ENCODE data around the gene IKZF2.

DNA sequence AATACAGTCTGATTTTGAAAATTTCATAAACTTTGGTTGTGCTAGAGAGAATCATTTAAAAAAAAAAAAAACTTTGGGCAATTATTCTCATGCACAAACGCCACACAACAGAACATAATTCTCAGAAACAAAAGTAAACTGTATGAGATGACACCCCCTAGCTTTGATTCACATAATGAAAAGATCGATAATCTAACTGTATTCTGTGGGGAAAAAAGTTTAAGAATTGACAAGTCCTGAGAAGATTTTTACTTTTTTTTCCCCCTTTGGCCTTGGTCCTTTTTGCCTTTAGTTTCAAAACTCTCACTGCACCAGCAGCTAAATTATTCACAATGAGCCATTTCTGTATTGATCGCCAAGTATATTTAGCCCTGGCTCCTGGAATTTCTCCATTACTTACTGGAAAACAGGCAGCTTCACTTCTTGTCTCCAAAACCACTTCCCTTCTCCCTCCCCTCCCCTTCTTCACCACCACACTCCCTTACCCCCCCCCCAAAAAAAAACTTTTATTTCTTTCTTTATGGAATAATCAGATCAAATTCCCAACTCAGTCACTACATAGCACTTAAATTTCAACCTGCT, 2.0 kb downstream of the IKZF2 start:
- TF ChIP-seq POLR2A (IDR thresholded peaks at IDR 0.05): no peak
- TF ChIP-seq, protein P1, sequence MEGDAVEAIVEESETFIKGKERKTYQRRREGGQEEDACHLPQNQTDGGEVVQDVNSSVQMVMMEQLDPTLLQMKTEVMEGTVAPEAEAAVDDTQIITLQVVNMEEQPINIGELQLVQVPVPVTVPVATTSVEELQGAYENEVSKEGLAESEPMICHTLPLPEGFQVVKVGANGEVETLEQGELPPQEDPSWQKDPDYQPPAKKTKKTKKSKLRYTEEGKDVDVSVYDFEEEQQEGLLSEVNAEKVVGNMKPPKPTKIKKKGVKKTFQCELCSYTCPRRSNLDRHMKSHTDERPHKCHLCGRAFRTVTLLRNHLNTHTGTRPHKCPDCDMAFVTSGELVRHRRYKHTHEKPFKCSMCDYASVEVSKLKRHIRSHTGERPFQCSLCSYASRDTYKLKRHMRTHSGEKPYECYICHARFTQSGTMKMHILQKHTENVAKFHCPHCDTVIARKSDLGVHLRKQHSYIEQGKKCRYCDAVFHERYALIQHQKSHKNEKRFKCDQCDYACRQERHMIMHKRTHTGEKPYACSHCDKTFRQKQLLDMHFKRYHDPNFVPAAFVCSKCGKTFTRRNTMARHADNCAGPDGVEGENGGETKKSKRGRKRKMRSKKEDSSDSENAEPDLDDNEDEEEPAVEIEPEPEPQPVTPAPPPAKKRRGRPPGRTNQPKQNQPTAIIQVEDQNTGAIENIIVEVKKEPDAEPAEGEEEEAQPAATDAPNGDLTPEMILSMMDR (IDR thresholded peaks at IDR 0.05): no peak

Measured in uterus (tissue), 2 donors.